ENCODE data around the gene SRP68.

DNA sequence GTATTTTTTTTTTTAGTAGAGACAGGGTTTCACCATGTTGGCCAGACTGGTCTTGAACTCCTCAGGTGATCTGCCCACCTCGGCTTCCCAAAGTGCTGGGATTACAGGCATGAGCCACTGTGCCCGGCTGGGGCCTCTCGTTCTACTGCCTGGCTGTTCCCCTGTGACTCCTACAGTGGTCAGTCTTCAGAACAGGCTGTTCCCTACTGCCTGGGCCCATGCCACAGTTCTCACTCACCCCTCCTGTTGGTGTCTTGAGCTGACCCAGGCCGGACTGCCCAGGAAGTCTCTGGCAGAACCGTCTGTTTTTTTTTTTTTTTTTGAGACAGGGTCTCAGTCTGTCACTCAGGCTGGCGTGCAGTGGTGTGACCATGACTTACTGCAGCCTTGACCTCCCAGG, 68.4 kb downstream of the SRP68 start:
- no peak for TF ChIP-seq POLR2A (IDR thresholded peaks at IDR 0.05; ENCODE audit: low read depth, low read length)
- TF ChIP-seq, protein P1, sequence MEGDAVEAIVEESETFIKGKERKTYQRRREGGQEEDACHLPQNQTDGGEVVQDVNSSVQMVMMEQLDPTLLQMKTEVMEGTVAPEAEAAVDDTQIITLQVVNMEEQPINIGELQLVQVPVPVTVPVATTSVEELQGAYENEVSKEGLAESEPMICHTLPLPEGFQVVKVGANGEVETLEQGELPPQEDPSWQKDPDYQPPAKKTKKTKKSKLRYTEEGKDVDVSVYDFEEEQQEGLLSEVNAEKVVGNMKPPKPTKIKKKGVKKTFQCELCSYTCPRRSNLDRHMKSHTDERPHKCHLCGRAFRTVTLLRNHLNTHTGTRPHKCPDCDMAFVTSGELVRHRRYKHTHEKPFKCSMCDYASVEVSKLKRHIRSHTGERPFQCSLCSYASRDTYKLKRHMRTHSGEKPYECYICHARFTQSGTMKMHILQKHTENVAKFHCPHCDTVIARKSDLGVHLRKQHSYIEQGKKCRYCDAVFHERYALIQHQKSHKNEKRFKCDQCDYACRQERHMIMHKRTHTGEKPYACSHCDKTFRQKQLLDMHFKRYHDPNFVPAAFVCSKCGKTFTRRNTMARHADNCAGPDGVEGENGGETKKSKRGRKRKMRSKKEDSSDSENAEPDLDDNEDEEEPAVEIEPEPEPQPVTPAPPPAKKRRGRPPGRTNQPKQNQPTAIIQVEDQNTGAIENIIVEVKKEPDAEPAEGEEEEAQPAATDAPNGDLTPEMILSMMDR (conservative IDR thresholded peaks at IDR 0.05; ENCODE audit: low read depth, low read length) = no peak

Data from IMR-90 (cell line).